Dermis microvascular lymphatic vessel endothelial cell (primary cell): ENCODE measurements around the gene PSG2. TPM values are rescaled to one million over a fixed set of nuclear protein-coding genes. Genes with fewer than 3 reads are reported as not detected.
"Not testable (repeated sequence)": the region's sequence is repeated elsewhere in the genome, so short reads cannot be mapped to it uniquely, and the experiment has no call there.

Source experiments
- DNase-seq, 2 donors: peaks; one replicate each; pipeline versions ENCODE4 v3.0.0 to v3.0.0-alpha.2; 2010; ENCODE audit warnings: low read depth in 2 of 2
- total RNA-seq: library from RNA; depleted of rRNA; stranded (reverse); fragments of >200 nt; gene quantifications from 2 replicates; pipeline ENCODE4 v1.2.1, GENCODE V29; 2014

The PSG2 gene
- total RNA-seq = not detected in 2 replicates

GRCh38 chr19:43082601-43083000 lies at the start of gene PSG2:
PSG2 (minus strand) TSS chr19:43082701; CDS start chr19:43082569, 132 bp downstream.
- DNase-seq = not testable (repeated sequence)

- DNase-seq = not testable (repeated sequence)
Measured at GRCh38 chr19:43131281-43131842, 48.9 kb upstream of the PSG2 start.

GRCh38 chr19:43129197-43129596 lies 46.7 kb upstream of the PSG2 start:
- not testable (repeated sequence) for DNase-seq

- not testable (repeated sequence) for DNase-seq
Measured at GRCh38 chr19:43127336-43127735, 44.8 kb upstream of the PSG2 start.

- DNase-seq = no peak
Measured at GRCh38 chr19:43126720-43127119, 44.2 kb upstream of the PSG2 start.

GRCh38 chr19:43124360-43124759 lies 41.9 kb upstream of the PSG2 start:
- DNase-seq = no peak

GRCh38 chr19:43120433-43121026 lies 38.0 kb upstream of the PSG2 start:
- not testable (repeated sequence) for DNase-seq

GRCh38 chr19:43119526-43119925 lies 37.0 kb upstream of the PSG2 start:
- DNase-seq = not testable (repeated sequence)

GRCh38 chr19:43116421-43116820 lies 33.9 kb upstream of the PSG2 start:
- not testable (repeated sequence) for DNase-seq

GRCh38 chr19:43115548-43115947 lies 33.0 kb upstream of the PSG2 start:
- not testable (repeated sequence) for DNase-seq

- DNase-seq = not testable (repeated sequence)
Measured at GRCh38 chr19:43115064-43115463, 32.6 kb upstream of the PSG2 start.

GRCh38 chr19:43114626-43115025 lies 32.1 kb upstream of the PSG2 start:
- DNase-seq = not testable (repeated sequence)

- DNase-seq = not testable (repeated sequence)
Measured at GRCh38 chr19:43107401-43107800, 24.9 kb upstream of the PSG2 start.

GRCh38 chr19:43105496-43105895 lies 23.0 kb upstream of the PSG2 start:
- DNase-seq = no peak

GRCh38 chr19:43104215-43104850 lies 21.8 kb upstream of the PSG2 start:
- peak; percentile 41 to 59 for DNase-seq

- no peak for DNase-seq
Measured at GRCh38 chr19:43101950-43102349, 19.4 kb upstream of the PSG2 start.

GRCh38 chr19:43098416-43098815 lies 15.9 kb upstream of the PSG2 start:
- DNase-seq = not testable (repeated sequence)

- DNase-seq = peak; percentile 20 to 57
Measured at GRCh38 chr19:43087702-43088340, 5.3 kb upstream of the PSG2 start.

GRCh38 chr19:43085796-43086530 lies 3.5 kb upstream of the PSG2 start:
- not testable (repeated sequence) for DNase-seq

GRCh38 chr19:43084196-43084832 lies 1.8 kb upstream of the PSG2 start:
- DNase-seq = peak; percentile 2 to 22

GRCh38 chr19:43083721-43084120 lies 1.2 kb upstream of the PSG2 start:
- DNase-seq = not testable (repeated sequence)
